HG02938 (cell line): Measurements from ENCODE around the gene NPHP1.
A peak's percentile ranks its signal among the peaks of the same experiment; 100 is the strongest.
"Not testable (repeated sequence)": the region's sequence is repeated elsewhere in the genome, so short reads cannot be mapped to it uniquely, and the experiment has no call there.

Experiments
- ATAC-seq: cut with Tn5 transposase; IDR thresholded peaks from one replicate; pipeline ENCODE4 v1.9.1; 2021; ENCODE audit warnings: mild to moderate bottlenecking, moderate library complexity; ENCODE audit not compliant: unreplicated experiment

NPHP1 gene

DNA sequence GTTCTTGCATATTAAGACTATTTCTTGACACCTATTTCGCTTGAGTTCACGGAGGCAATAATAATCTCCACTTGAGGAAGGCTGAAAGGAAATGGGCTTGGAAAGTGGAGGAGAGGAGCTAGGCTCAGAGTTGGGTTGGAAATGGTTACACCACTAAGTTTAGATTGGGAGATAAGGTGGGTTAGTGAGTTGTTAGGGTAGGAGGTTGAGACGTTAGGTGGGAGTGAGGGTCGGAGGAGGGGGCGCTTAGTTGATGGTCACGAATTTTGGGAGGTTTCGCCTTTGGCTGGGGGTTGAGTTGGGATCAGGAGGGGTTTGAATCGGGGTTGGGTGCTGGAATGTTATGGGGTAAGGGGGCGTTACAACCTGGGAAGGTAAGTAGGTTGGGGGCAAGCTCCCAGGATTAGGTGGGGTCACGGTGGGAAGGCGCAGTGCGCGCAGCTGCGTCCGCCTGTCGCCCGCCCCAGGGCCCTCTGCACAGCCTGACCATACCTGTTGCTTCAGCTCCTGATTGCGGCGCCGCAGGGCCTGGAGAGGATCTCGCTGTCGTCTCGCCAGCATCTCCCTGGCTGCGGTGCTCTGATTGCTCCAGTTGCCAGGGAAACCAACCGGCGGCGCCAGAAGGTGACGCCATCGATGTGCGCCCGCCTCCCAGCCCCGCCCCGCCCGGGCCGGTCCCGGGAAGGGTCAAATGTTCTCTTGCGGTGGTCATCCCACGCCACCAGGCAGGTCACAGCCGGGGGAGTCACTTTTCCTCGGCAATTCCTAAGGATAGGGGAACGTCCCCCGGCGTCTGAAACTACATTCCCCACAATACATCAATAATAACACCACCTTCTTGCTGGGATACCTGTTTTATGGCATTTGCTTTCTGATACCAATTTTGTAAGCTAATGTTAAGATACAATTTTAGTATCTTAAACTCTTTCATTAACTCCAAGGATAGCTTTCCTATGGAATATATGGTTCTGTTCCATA is at the start of gene NPHP1:
Gene NPHP1, minus strand, starts transcription at position 606 of the 978 bp plus-strand sequence. Its CDS starts 45 bp downstream, at position 561.
- peak; percentile 91 for ATAC-seq

DNA sequence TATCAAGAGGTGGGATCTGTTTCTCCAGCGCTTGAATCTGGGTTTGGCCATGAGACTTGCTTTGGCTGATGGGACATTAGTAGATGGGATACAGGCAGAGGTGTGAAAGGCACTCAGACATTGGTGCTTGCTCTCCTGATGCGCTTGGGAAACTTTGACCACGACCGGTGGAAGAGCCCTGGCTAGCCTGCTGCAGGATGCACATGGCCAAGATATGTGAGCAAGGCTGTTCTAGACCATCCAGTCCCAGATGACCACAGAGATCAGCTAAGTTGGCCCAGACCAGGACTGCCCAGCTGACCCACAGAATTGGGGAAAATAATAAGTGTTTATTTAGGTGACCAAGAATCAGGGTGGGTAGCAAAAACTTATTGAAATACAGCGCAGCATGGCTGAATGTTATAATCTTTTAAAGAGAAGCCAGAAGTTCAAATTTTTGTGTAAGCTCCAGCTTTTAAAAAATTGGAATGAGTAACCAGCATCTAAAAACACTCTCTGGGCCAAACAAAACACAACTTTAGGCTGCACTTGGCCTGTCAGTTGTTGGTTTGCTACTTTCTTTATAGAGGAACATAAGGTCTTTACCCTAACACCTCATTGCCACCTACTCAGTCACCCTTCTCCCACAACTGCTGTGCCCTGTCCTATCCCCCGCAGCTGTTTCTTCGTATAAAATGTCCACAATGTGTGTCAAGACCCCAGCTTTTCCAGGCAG is 43.4 kb upstream of the NPHP1 start:
- not testable (repeated sequence) for ATAC-seq

DNA sequence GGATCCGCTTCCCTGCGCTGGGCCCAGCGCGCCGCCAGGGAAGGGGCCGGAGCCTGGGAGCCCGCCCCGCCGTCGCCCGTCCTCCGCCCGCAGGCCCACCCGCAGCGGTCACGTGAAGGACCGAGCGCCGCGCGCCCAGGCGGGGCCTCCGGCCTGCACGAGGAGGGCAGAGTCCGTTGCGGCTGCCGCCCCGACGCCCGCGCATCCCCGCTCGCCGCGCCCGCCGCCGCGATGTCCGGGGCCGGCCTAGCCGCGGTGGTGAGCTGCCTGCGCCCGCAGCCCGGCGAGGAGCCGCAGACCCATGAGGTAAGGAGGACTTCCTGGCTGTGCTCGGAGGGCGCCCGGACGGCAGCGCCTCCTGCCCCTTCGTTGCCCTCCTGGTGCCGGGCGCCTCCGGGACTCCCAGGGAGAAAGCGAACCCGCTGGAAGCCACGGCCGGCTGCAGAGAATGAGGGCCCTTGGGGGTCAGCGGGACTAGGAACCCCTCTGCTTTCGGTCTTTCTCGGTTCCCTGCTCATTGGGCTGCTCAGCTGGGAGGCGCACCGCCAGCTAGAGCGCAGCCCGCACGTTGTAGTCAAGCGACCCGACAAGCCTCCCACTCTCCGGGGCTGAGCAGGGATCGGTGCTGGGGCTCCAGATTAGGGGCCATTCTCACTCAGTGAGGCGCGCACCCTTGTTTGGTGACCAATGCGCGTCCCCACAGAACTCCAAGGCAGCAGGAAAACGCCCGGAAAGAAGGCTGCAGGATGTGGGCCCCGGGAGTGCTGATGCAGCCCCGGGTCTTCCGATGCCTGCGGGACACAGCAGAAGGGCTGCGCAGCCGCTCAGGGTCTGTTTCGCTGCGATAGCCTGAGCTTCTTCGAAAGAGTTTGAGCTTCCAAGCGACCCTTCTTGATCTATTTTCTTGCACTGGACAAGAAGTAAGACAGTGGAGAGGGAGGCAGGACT is 40.9 kb upstream of the NPHP1 start:
- not testable (repeated sequence) for ATAC-seq

DNA sequence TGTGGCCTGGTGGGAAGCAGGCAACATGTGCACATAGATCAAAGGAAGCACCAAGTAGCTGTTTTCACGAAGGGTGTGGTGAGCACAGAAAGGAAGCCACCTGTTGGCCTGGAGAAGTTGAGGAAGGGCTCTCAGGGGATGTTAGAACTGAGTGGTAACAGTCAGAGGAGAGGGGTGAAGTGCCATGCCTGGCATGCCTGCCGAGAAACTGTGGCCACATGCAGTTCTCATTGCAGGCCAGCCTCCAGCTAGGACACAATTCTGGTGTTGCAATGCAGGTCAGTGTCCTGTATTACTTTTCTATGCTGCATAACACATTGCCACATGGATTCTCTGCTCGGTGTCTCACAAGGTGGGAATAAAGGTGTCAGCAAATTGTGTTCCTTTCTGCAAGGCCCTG is 38.5 kb upstream of the NPHP1 start:
- not testable (repeated sequence) for ATAC-seq

DNA sequence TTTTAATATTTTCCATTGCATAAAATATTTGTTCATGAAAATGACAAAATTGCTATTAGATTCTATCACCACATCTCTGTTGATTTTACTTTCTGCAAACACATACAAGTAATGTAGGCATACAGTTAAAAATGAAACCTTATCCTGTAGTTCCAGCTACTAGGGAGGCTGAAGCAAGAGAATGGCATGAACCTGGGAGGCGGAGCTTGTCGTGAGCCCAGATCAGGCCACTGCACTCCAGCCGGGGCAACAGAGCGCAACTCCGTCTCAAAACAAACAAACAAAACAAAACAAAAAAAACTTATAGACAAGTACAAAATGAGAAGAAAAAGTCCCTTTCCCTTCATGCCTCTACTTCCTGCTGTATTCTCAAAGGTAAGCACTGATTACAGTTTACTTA is 29.7 kb upstream of the NPHP1 start:
- ATAC-seq: not testable (repeated sequence)

DNA sequence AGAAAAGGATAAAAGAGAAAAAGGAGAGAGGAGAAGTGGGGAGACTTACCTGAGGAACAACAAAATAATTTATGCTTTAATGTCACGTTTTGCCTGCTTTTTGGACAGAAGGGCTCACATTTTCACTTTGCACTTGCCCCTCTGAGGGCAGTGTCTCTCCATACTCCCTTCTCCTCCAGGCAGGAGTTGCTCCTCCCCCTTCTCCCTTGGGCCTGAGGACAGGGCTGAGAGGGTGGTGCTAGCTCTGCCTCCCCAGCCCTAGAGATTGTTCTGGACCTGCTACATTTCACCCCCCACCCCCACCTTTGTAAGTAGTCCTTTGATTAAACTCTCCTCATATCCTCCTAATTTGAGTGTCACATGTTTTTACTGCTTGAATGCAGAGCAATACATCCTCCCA is 25.1 kb upstream of the NPHP1 start:
- not testable (repeated sequence) for ATAC-seq

DNA sequence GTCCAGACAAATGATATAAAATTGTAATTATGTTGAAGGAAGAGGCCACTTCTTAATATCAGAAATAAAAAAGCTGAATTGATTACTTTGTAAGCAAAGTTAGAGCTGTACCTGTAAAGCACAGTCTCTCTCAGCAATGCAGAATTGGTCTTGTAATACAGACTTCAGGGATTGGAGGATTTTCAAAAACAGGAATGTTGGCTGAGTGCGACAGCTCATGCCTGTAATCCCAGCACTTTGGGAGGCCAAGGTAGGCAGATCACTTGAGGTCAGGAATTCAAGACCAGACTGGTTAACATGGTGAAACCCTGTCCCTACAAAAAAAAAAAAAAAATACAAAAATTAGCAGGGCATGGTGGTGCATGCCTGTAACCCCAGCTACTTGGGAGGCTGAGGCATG is 17.8 kb upstream of the NPHP1 start:
- not testable (repeated sequence) for ATAC-seq

DNA sequence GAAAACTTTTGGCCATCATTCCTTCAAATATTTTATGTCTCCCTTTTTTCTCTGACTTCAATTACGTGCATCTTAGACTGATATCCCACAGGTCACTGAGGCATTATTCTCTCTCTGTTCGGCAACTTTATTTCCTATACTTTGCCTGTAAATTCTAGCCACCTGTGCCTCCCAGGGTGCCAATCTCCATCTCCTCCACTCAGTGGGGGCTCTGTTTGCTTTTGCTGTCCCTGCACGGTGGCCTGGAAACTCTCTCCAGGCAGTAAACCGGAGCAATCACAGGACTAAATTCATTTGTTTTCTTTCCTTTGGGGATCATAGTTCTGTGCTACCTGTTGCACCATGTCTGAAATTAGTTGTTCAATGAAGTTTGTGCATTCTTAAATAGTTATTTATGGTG is 17.1 kb upstream of the NPHP1 start:
- no peak for ATAC-seq

DNA sequence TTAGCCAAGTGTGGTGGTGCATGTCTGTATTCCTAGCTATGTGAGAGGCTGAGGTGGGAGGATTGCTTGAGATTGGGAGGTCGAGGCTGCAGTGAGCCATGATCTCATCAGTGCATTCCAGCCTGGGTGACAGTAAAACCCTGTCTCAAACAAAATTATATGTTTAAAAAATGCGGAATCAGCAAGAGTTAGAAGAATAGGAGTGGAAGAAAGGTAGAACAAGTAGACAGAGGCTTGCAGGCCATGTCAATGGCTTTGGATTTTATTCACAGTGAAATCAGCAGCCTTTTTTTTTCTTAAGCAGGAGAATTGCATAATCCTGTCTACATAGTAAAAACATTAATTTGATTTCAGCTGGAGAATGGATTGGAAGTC is 15.4 kb upstream of the NPHP1 start:
- ATAC-seq: no peak

DNA sequence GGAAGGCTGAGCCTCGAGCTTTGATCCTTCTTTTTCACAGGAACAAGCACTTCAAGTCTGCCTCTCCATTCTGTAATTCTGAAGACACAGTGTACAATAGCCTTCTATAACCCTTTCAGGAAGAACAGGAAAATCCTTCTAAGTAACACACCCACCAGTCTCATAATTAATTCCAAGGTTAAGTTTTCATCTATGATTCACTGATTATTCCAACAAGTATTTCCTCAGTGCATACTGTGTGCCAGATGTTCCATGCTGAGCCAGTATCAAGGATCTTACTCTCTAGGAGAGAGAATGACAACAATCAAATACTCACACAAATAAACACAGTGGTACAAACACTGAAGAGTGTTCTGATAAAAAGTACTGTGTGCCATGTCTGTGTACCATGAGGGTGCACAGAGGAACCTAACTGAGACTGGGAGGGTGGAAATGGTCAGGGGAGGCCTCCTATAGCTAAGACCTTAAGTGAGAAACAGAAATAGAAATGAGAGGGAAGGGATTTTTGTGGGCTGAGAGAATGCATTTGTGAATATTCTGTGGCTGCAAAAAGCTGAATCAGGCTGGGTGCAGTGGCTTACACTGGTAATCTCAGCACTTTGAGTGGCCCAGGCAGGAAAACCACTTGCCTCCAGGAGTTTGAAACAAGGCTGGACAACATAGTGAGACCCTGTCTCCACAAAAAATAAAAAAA is 14.8 kb upstream of the NPHP1 start:
- ATAC-seq: no peak

DNA sequence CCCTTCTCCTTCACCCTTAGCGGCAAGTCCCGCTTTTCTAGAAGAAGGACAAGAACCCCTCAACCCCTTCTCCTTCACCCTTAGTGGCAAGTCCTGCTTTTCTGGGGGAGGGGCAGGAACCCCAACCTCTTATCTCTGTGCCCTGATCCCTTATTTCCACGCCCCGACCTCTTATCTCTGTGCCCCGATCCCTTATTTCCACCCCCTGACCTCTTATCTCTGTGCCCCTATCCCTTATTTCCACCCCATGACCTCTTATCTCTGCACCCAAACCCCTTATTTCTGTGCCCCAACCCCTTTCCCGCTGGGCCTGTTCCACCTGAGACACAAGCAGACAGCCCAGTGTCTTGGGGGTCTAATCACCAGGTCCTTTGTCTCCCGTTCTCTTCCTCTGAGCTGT is 14.1 kb upstream of the NPHP1 start:
- ATAC-seq: not testable (repeated sequence)

DNA sequence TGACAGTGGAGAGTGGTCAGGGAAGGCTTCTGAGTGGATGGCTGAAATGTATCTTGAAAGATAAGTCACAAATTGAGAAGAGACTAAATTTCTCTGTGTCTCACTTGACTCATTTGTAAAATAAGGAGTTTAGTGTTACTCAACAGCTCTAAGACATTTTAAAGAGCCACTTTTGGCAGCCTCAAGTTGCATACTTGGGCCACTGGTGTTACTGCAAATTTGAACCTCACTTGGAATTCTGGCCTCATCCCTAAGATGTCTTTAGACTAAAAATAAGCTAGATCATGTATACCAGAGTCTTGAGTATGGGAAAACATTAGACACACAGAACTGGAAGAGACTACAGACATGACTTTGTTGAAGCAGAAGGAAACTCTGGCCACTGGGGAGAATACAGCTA is 12.0 kb upstream of the NPHP1 start:
- ATAC-seq: no peak

DNA sequence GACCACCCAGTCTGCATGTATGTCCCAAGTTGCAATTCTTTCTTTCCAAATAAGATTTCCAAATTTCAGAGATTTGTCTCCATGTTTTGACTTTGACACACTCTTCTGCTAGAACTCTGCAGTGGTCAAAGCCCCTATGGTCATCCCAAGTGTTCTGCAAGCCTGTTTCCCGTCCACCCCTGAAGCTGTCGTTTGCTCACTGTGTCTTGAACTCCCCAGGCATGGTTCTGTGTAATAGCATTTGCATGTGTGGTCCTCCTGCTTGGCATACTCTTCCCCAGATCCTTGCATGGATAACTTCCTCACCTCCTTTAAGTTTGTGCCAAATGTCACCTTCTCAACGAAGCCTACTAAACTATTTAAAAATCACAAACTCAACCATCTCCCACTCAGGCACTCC is 11.4 kb upstream of the NPHP1 start:
- ATAC-seq: no peak

DNA sequence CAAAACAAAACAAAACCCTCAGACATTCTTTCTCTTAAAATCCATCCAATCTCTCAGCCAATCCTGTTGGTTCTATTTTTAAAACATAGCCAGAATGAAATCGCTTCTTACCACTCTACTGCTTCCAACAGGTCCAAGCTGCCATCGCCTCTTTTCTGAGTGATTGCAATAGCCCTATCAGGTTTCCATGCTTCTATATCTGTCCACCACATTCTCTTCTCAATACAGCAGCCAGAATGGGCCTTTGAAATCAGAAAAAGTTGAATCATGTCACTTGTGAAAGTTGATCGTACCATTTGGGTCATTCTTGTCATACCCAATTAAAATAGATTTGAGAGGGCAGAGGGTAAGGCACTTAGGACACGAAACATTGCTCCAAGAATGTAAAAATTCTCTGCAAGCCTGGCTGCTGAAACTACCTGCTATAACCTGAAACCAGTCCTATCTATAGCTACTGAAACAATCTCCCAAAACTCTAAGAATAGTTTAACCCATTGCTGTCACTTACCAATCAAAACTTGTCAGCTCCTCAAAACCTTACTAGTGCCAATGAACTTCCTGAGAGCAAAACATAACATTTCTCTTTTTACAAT is 10.8 kb upstream of the NPHP1 start:
- ATAC-seq: no peak

DNA sequence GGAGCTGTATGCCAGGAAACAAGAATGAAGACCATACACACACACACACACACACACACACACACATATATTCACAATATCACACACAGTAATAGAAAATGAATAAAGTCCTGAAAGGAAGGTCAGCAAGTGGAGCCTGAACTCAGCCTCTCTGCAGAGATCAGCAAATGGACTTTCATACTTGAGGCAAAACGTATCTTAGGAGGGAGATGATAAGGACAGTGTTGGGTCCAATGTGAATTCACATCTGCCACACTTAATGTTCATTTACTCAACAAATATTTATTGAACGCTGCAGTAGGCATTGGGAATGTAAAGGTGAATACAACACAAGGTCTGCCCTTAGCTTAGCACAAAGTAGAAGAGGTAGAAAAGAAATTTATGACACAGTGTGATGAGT is 10.3 kb upstream of the NPHP1 start:
- no peak for ATAC-seq

DNA sequence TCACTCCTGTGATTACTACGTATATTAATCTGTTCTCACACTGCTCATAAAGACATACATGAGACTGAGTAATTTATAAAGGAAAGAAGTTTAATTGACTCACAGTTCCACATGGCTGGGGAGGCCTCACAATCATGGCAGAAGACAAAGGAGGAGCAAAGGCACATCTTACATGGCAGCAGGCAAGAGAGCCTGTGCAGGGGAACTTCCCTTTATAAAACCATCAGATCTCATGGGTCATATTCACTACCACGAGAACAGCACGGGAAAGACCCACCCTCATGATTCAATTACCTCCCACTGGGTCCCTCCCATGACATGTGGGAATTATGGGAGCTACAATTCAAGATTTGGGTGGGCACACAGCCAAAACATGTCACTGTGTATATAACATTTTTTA is 8.7 kb upstream of the NPHP1 start:
- ATAC-seq: not testable (repeated sequence)

DNA sequence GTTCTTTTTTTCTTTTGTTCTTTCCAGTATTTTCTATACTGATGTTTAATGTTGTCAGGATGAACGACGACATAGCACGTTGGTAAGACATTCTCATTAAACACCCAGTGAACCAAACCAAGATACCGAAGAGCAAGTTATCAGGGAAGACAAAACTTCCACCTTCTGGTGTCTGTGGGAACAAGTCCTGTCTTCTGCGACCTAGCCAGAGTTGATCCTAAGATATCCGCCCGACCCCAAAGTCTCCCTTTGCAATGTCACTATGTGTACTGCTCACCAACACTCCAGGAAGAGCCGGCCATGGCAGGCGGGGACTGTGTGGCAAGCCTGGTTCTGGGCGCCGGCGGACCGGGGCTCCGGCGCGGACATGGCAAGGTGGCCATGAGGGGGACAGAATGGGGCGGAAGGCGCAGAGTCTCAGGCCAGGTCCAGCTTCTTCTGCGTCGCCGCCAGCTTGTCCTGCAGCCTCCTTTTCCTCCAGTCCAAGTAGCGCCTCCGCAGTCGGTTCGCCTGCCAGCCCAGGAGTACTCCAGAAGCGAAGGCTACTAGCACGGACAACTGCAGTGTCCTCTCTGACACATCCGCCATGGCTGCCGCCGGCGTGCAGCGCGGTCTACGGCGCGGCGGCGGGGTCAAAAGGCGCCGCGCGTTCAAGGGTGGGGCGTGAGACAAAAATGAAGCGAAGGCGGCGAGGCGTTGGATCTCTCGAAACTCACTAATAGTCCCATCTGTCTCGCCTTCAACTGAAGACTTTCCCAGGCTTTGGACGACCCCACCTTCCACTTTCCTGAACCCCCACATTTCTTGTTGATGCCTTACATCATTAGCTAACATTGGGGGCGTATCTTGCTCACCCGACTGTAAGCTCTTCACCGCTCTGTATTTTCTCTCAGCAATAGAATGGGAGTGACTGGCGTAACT is 7.4 kb upstream of the NPHP1 start, which contains the start of gene MTLN:
Gene MTLN, minus strand, starts transcription at position 610 of the 921 bp plus-strand sequence. Its CDS starts 22 bp downstream, at position 588.
- peak; percentile 86 for ATAC-seq

DNA sequence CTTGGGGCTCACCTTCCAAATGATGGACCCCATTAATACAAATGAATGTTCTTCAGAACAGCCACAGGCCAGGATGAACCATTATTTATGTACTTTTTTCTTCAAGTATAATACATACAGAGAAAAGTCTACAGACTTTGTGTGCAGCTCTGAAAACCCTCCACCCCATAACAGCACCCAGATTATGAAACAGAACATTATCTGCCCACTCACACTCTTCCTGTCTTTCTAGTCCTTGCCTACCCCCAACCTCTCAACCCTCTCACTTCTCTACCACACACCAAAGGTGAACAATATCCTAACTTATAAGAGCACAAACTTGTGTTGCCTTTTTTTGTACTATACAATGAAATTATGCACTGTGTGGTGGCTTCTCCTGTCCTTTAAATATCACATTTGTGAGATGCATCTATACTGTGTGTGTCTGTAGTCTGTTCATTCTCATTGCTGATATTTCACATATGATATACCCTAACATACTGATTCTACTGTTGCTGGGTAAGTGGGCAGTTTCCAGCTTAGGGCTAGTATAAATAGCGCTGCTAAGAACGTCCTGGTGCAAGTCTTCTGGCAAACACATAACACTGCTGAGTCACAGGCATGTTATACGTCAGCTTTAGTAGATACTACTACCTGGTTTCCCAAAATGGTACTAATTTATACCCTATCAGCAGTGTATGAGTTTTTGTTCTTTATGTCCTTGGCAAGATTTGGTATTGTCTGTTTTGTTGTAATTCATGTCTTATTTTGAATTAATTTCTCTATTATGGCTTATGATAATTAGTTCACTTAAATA is 1.0 kb upstream of the NPHP1 start:
- ATAC-seq: no peak
